Cardiac muscle cell (in vitro differentiated cells and primary cell): Measurements from ENCODE around the gene AGPAT2. TPM values are rescaled to one million over a fixed set of nuclear protein-coding genes. Genes with fewer than 3 reads are reported as not detected.

Experiments used
- DNase-seq, 2 donors: peaks; one replicate each; pipeline versions ENCODE4 v3.0.0 to v3.0.0-alpha.2; 2010 to 2017; ENCODE audit warnings: low read depth in 1 of 2, low spot score in 1 of 2
- H3K27ac ChIP-seq: fragments of 200-600 bp; sonication (generic); 2 replicates; pipeline ENCODE4 v1.5.1; 2016
- H3K27me3 ChIP-seq: fragments of 200-600 bp; sonication (generic); 2 replicates; pipeline ENCODE4 v1.6.0; 2016; ENCODE audit warnings: control low read depth
- H3K36me3 ChIP-seq: fragments of 200-600 bp; sonication (generic); 2 replicates; pipeline ENCODE4 v1.5.1; 2016; ENCODE audit warnings: control low read depth
- H3K4me1 ChIP-seq: fragments of 200-600 bp; sonication (generic); 2 replicates; pipeline ENCODE4 v1.8.1; 2017; ENCODE audit warnings: low read depth, mild to moderate bottlenecking, mixed run types
- H3K4me3 ChIP-seq: fragments of 200-600 bp; sonication (generic); 2 replicates; pipeline ENCODE4 v1.5.1; 2016; ENCODE audit warnings: mild to moderate bottlenecking
- H3K9me3 ChIP-seq: fragments of 200-600 bp; sonication (generic); 2 replicates; pipeline ENCODE4 v1.5.1; 2017; ENCODE audit warnings: low read depth, mild to moderate bottlenecking, control low read depth
- CTCF ChIP-seq: IDR thresholded peaks from 2 replicates; pipeline ENCODE4 v1.5.1; 2012; ENCODE audit warnings: low read depth, mild to moderate bottlenecking, low read length
- polyA plus RNA-seq: library from polyadenylated mRNA; unstranded; fragments of >200 nt; fragmentation: Nextera tagmentation; extraction: Ambion mirVana; gene quantifications from 2 replicates; pipeline ENCODE4 v1.2.1, GENCODE V29; 2016
- total RNA-seq: library from RNA; depleted of rRNA; stranded (reverse); fragments of >200 nt; gene quantifications from 2 replicates; pipeline ENCODE4 v1.2.3, GENCODE V29; 2016

AGPAT2 gene
- total and polyA plus RNA-seq, 2 experiments from 2014 or later = 72.5 to 103 TPM

- H3K4me3 ChIP-seq = no peak overlapping the region
Observed at GRCh38 chr9:136668983-136669790, 18.1 kb downstream of the AGPAT2 start.

GRCh38 chr9:136667940-136668760, 19.1 kb downstream of the AGPAT2 start:
- Histone ChIP-seq H3K4me3 (no peak overlapping the region), H3K36me3 (no peaks in the 10 kb centered on the region), H3K4me1 (peaks cover 12% of the 10 kb centered on the region), H3K27me3 (no peaks in the 10 kb centered on the region), H3K27ac (no peak overlapping the region), H3K9me3 (no peaks in the 10 kb centered on the region)
- no peak for DNase-seq
- TF ChIP-seq CTCF = no peak

More at GRCh38 chr9:136668983-136669790, 18.1 kb downstream of the AGPAT2 start:
- Histone ChIP-seq H3K4me1 (peaks cover 12% of the 10 kb centered on the region), H3K36me3 (no peaks in the 10 kb centered on the region), H3K27ac (no peak overlapping the region), H3K27me3 (no peaks in the 10 kb centered on the region), H3K9me3 (no peaks in the 10 kb centered on the region)
- DNase-seq = peak in 1 of 2 donors; percentile 33
- TF ChIP-seq CTCF = no peak

GRCh38 chr9:136667214-136667939, 19.9 kb downstream of the AGPAT2 start:
- TF ChIP-seq CTCF = no peak
- DNase-seq = no peak
- Histone ChIP-seq H3K27me3 (no peaks in the 10 kb centered on the region), H3K9me3 (no peaks in the 10 kb centered on the region), H3K27ac (peak overlapping the region; percentile 32), H3K4me3 (no peak overlapping the region), H3K36me3 (no peaks in the 10 kb centered on the region), H3K4me1 (peaks cover 12% of the 10 kb centered on the region)

GRCh38 chr9:136666372-136667213, 20.7 kb downstream of the AGPAT2 start:
- Histone ChIP-seq H3K36me3 (no peaks in the 10 kb centered on the region), H3K4me3 (peak overlapping the region; percentile 33), H3K9me3 (no peaks in the 10 kb centered on the region), H3K4me1 (peaks cover 12% of the 10 kb centered on the region), H3K27me3 (no peaks in the 10 kb centered on the region), H3K27ac (peak overlapping the region; percentile 32)
- no peak for TF ChIP-seq CTCF
- DNase-seq = peak in 1 of 2 donors; percentile 59
